ENCODE measurements around the gene ATG14.
A peak's percentile ranks its signal among the peaks of the same experiment; 100 is the strongest.

The ATG14 gene

DNA sequence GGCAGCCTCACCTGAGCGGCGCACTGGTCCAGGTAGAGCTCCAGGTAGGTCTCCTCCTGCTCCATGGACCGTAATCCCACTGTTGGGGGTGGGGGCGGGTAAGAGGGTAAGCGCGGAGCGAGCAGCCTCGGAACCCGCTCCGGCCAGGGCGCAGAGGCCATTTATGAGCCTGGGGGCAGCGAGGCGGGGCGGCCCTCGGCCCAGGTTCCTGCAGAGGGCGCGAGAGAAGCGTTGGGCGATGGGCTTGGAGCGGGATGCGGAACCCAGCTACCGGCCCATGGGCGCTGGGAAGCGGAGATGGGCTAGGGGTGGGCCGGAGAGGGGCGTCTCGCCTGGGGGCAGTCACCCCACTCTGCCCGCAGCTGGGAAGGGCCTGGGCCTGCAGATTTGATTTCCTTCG is 28.8 kb upstream of the ATG14 start, which contains the start of gene TBPL2:
TBPL2 (minus strand) TSS at position 232 of the 400 bp plus-strand sequence; CDS start at position 65, 167 bp downstream.
- H3K27me3 ChIP-seq (ENCODE audit: control insufficient read depth in 1 of 2, insufficient read depth in 1 of 2, low read length in 2 of 2) = peaks cover 0 to 7% of the 10 kb centered on the region in 2 experiments
- H3K36me3 ChIP-seq (ENCODE audit: control insufficient read depth in 1 of 2, insufficient read depth in 2 of 2, low read depth in 1 of 2, low read length in 2 of 2) = no peaks in the 10 kb centered on the region
- no peak within 1 kb of the TSS for H2BK120ac ChIP-seq (ENCODE audit: low read depth, low read length)
- H3K27ac ChIP-seq (ENCODE audit: low read length, poor library complexity, severe bottlenecking) = no peak within 1 kb of the TSS
- H4K91ac ChIP-seq (ENCODE audit: low read length) = no peak within 1 kb of the TSS
- DNase-seq = no peak
- no peak within 1 kb of the TSS for H3K4me3 ChIP-seq (ENCODE audit: insufficient read depth in 1 of 2, low read depth in 1 of 2, low read length in 2 of 2)
- H3K14ac ChIP-seq (ENCODE audit: low read length in 2 of 2) = no peak within 1 kb of the TSS
- H3K4me1 ChIP-seq (ENCODE audit: control insufficient read depth, insufficient read depth, low read depth, low read length) = no peaks in the 10 kb centered on the region
- H3K9ac ChIP-seq (ENCODE audit: low read length) = no peak within 1 kb of the TSS
- H3K4ac ChIP-seq (ENCODE audit: low read depth in 1 of 2, low read length in 2 of 2) = no peak within 1 kb of the TSS
- H3K4me2 ChIP-seq (ENCODE audit: low read length, poor library complexity, severe bottlenecking) = no peak within 1 kb of the TSS
- no peak within 1 kb of the TSS for H4K8ac ChIP-seq (ENCODE audit: low read length)
- H2BK5ac ChIP-seq (ENCODE audit: low read depth, low read length, poor library complexity, severe bottlenecking) = no peak within 1 kb of the TSS
- whole genome bisulfite sequencing = 42% methylated on average over 28 of the region's 29 CpGs
- H2BK12ac ChIP-seq (ENCODE audit: low read length in 2 of 2) = no peak within 1 kb of the TSS
- no peak within 1 kb of the TSS for H2BK15ac ChIP-seq (ENCODE audit: low read depth, poor library complexity, severe bottlenecking)
- no peak within 1 kb of the TSS for H2AFZ ChIP-seq (ENCODE audit: low read depth, low read length)
- no peaks in the 10 kb centered on the region for H3K9me3 ChIP-seq (ENCODE audit: control insufficient read depth, low read length)
- H2AK5ac ChIP-seq (ENCODE audit: low read length, severe bottlenecking) = no peak within 1 kb of the TSS
- H3K79me1 ChIP-seq (replicated peaks; ENCODE audit: low read length, poor library complexity, severe bottlenecking) = no peaks in the 10 kb centered on the region
- peak within 1 kb of the TSS in 1 of 2 experiments; percentile 38 for H3K18ac ChIP-seq (ENCODE audit: low read depth in 1 of 2, low read length in 2 of 2)
- no peak within 1 kb of the TSS for H3K23ac ChIP-seq (ENCODE audit: low read length in 2 of 2)

- Histone ChIP-seq H3K36me3 (ENCODE audit: control insufficient read depth in 1 of 2, insufficient read depth in 2 of 2, low read depth in 1 of 2, low read length in 2 of 2) (no peaks in the 10 kb centered on the region), H3K4me3 (ENCODE audit: insufficient read depth in 1 of 2, low read depth in 1 of 2, low read length in 2 of 2) (no peak overlapping the region), H3K79me1 (replicated peaks; ENCODE audit: low read length, poor library complexity, severe bottlenecking) (no peaks in the 10 kb centered on the region), H2AFZ (ENCODE audit: low read depth, low read length) (no peak overlapping the region), H3K4ac (ENCODE audit: low read depth in 1 of 2, low read length in 2 of 2) (no peak overlapping the region), H3K4me1 (ENCODE audit: control insufficient read depth, insufficient read depth, low read depth, low read length) (no peaks in the 10 kb centered on the region), H2BK5ac (ENCODE audit: low read depth, low read length, poor library complexity, severe bottlenecking) (no peak overlapping the region), H3K9ac (ENCODE audit: low read length) (no peak overlapping the region), H3K27me3 (ENCODE audit: control insufficient read depth in 1 of 2, insufficient read depth in 1 of 2, low read length in 2 of 2) (peaks cover 0 to 7% of the 10 kb centered on the region in 2 experiments), H4K8ac (ENCODE audit: low read length) (no peak overlapping the region), H4K91ac (ENCODE audit: low read length) (no peak overlapping the region), H2BK15ac (ENCODE audit: low read depth, poor library complexity, severe bottlenecking) (no peak overlapping the region), H3K23ac (ENCODE audit: low read length in 2 of 2) (no peak overlapping the region), H3K4me2 (ENCODE audit: low read length, poor library complexity, severe bottlenecking) (no peak overlapping the region), H3K18ac (ENCODE audit: low read depth in 1 of 2, low read length in 2 of 2) (no peak overlapping the region), H3K9me3 (ENCODE audit: control insufficient read depth, low read length) (no peaks in the 10 kb centered on the region), H3K14ac (ENCODE audit: low read length in 2 of 2) (no peak overlapping the region), H2AK5ac (ENCODE audit: low read length, severe bottlenecking) (no peak overlapping the region), H3K27ac (ENCODE audit: low read length, poor library complexity, severe bottlenecking) (no peak overlapping the region), H2BK12ac (ENCODE audit: low read length in 2 of 2) (no peak overlapping the region), H2BK120ac (ENCODE audit: low read depth, low read length) (no peak overlapping the region)
- WGBS = 53% methylated on average over 7 of the region's 10 CpGs
- DNase-seq = peak; percentile 57
These were observed 26.5 kb upstream of the ATG14 start for GRCh38 chr14:55438066-55438683.

DNA sequence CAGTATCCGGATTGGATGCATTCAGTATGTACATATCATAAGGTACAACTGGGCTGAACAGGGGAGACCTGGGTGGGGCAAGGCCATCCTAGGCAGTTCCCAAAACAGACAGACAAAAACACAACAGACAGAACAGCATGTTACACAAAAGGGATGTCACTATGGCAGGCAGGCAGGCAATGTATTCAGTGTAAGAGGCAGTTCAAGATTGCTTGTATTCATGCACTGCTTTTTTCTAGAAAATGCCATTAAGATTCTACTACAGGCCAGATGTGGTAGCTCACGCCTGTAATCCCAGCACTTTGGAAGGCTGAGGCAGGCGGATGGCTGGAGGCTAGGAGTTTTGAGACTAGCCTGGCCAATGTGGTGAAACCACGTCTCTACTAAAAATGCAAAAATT is 25.3 kb upstream of the ATG14 start:
- Histone ChIP-seq H3K9ac (ENCODE audit: low read length) (peak overlapping the region; percentile 1), H3K27ac (ENCODE audit: low read length, poor library complexity, severe bottlenecking) (no peak overlapping the region), H3K4me2 (ENCODE audit: low read length, poor library complexity, severe bottlenecking) (no peak overlapping the region), H2BK5ac (ENCODE audit: low read depth, low read length, poor library complexity, severe bottlenecking) (no peak overlapping the region), H3K9me3 (ENCODE audit: control insufficient read depth, low read length) (no peaks in the 10 kb centered on the region), H3K4me1 (ENCODE audit: control insufficient read depth, insufficient read depth, low read depth, low read length) (no peaks in the 10 kb centered on the region), H2BK120ac (ENCODE audit: low read depth, low read length) (no peak overlapping the region), H2AFZ (ENCODE audit: low read depth, low read length) (no peak overlapping the region), H2BK15ac (ENCODE audit: low read depth, poor library complexity, severe bottlenecking) (no peak overlapping the region), H2BK12ac (ENCODE audit: low read length in 2 of 2) (no peak overlapping the region), H4K8ac (ENCODE audit: low read length) (no peak overlapping the region), H4K91ac (ENCODE audit: low read length) (no peak overlapping the region), H3K4ac (ENCODE audit: low read depth in 1 of 2, low read length in 2 of 2) (no peak overlapping the region), H3K18ac (ENCODE audit: low read depth in 1 of 2, low read length in 2 of 2) (no peak overlapping the region), H2AK5ac (ENCODE audit: low read length, severe bottlenecking) (no peak overlapping the region), H3K23ac (ENCODE audit: low read length in 2 of 2) (no peak overlapping the region), H3K14ac (ENCODE audit: low read length in 2 of 2) (no peak overlapping the region), H3K4me3 (ENCODE audit: insufficient read depth in 1 of 2, low read depth in 1 of 2, low read length in 2 of 2) (no peak overlapping the region), H3K79me1 (replicated peaks; ENCODE audit: low read length, poor library complexity, severe bottlenecking) (no peaks in the 10 kb centered on the region), H3K36me3 (ENCODE audit: control insufficient read depth in 1 of 2, insufficient read depth in 2 of 2, low read depth in 1 of 2, low read length in 2 of 2) (no peaks in the 10 kb centered on the region), H3K27me3 (ENCODE audit: control insufficient read depth in 1 of 2, insufficient read depth in 1 of 2, low read length in 2 of 2) (peaks cover 0 to 7% of the 10 kb centered on the region in 2 experiments)
- 94% methylated on average over 4 of the region's 4 CpGs for WGBS
- no peak for DNase-seq

- Histone ChIP-seq H2AK5ac (ENCODE audit: low read length, severe bottlenecking) (no peak overlapping the region), H2AFZ (ENCODE audit: low read depth, low read length) (no peak overlapping the region), H3K27me3 (ENCODE audit: control insufficient read depth in 1 of 2, insufficient read depth in 1 of 2, low read length in 2 of 2) (peaks cover 0 to 7% of the 10 kb centered on the region in 2 experiments), H3K18ac (ENCODE audit: low read depth in 1 of 2, low read length in 2 of 2) (no peak overlapping the region), H3K9ac (ENCODE audit: low read length) (peak overlapping the region; percentile 1), H3K4ac (ENCODE audit: low read depth in 1 of 2, low read length in 2 of 2) (no peak overlapping the region), H2BK12ac (ENCODE audit: low read length in 2 of 2) (no peak overlapping the region), H3K14ac (ENCODE audit: low read length in 2 of 2) (no peak overlapping the region), H3K27ac (ENCODE audit: low read length, poor library complexity, severe bottlenecking) (no peak overlapping the region), H3K4me3 (ENCODE audit: insufficient read depth in 1 of 2, low read depth in 1 of 2, low read length in 2 of 2) (no peak overlapping the region), H2BK5ac (ENCODE audit: low read depth, low read length, poor library complexity, severe bottlenecking) (no peak overlapping the region), H3K4me1 (ENCODE audit: control insufficient read depth, insufficient read depth, low read depth, low read length) (no peaks in the 10 kb centered on the region), H4K8ac (ENCODE audit: low read length) (no peak overlapping the region), H2BK120ac (ENCODE audit: low read depth, low read length) (no peak overlapping the region), H3K23ac (ENCODE audit: low read length in 2 of 2) (no peak overlapping the region), H3K79me1 (replicated peaks; ENCODE audit: low read length, poor library complexity, severe bottlenecking) (no peaks in the 10 kb centered on the region), H3K4me2 (ENCODE audit: low read length, poor library complexity, severe bottlenecking) (no peak overlapping the region), H3K36me3 (ENCODE audit: control insufficient read depth in 1 of 2, insufficient read depth in 2 of 2, low read depth in 1 of 2, low read length in 2 of 2) (no peaks in the 10 kb centered on the region), H4K91ac (ENCODE audit: low read length) (no peak overlapping the region), H3K9me3 (ENCODE audit: control insufficient read depth, low read length) (no peaks in the 10 kb centered on the region), H2BK15ac (ENCODE audit: low read depth, poor library complexity, severe bottlenecking) (no peak overlapping the region)
- 67% methylated on average over 4 of the region's 4 CpGs for WGBS
- DNase-seq = no peak
These were observed 24.9 kb upstream of the ATG14 start for GRCh38 chr14:55436519-55436918.
